Measurements from ENCODE around the gene LHPP.

DNA sequence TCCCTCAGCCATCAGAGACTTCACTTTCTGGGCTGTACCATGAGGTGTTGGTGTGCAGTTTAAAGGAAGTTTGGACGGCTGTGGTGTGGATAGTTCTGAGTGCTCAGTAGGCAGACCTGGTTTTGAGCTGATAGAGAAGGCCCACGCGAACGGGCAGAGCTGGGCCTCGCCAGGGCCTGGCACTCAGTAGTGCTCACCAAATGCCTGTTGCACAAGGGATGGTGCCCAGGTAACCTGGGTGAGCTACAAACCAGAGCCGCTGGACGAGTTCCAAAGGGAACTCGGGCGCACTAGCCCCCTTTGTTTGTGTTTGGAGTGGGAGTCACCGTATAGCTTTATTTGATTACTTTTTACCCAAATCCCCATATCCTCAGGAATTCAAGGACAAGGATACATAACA lies 95.5 kb downstream of the LHPP start:
- TF ChIP-seq, protein P1, sequence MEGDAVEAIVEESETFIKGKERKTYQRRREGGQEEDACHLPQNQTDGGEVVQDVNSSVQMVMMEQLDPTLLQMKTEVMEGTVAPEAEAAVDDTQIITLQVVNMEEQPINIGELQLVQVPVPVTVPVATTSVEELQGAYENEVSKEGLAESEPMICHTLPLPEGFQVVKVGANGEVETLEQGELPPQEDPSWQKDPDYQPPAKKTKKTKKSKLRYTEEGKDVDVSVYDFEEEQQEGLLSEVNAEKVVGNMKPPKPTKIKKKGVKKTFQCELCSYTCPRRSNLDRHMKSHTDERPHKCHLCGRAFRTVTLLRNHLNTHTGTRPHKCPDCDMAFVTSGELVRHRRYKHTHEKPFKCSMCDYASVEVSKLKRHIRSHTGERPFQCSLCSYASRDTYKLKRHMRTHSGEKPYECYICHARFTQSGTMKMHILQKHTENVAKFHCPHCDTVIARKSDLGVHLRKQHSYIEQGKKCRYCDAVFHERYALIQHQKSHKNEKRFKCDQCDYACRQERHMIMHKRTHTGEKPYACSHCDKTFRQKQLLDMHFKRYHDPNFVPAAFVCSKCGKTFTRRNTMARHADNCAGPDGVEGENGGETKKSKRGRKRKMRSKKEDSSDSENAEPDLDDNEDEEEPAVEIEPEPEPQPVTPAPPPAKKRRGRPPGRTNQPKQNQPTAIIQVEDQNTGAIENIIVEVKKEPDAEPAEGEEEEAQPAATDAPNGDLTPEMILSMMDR (IDR thresholded peaks at IDR 0.05) = no peak
- no peak for TF ChIP-seq POLR2A (IDR thresholded peaks at IDR 0.05)

Data from Peyer's patch (tissue), 4 donors.